Keratinocyte (primary cell): ENCODE results near the gene S100A12.

Source experiments
- EZH2 ChIP-seq: IDR thresholded peaks from one replicate; pipeline ENCODE4 v1.6.1; 2012; ENCODE audit warnings: inconsistent platforms, mild to moderate bottlenecking, low read length, moderate library complexity
- TF ChIP-seq, protein P1 (sequence below), 3 experiments: IDR thresholded peaks in 1 of 3; conservative IDR thresholded peaks in 1 of 3; optimal IDR thresholded peaks in 1 of 3; 2 replicates in 2 of 3; 3 replicates in 1 of 3; pipeline versions ENCODE3 to v1.5.1; 2011; ENCODE audit warnings: low read length in 3 of 3, mild to moderate bottlenecking in 3 of 3, moderate library complexity in 2 of 3, control low read depth in 1 of 3, inconsistent platforms in 1 of 3; ENCODE audit not compliant: insufficient read depth in 2 of 3; ENCODE audit errors: extremely low read depth in 1 of 3

DNA sequence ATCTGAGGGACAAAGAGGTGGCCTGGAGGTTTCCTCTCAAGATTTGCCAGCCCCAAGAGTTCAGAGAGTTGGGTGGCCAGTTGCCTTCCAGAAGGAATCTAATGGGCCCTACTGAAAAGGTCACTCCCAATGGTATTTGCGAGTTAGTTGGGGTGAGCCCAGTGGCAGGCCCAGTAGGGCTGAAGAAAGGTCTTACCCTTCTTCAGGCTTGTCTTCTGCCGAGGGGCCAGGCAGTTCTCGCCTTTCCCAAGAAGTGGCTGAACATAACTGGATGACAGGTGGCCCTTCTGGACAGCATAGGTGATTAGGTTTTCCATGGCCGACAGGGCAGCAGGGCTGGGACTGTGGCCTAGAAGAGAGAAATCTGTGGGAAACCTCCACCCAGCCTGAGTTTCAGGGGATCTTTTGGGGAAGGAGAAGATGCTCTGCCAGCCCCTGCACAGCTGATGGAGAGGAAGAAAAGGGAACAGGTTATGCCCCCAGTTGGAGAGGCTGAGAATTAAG, 33.9 kb downstream of the S100A12 start:
- TF ChIP-seq, protein P1, sequence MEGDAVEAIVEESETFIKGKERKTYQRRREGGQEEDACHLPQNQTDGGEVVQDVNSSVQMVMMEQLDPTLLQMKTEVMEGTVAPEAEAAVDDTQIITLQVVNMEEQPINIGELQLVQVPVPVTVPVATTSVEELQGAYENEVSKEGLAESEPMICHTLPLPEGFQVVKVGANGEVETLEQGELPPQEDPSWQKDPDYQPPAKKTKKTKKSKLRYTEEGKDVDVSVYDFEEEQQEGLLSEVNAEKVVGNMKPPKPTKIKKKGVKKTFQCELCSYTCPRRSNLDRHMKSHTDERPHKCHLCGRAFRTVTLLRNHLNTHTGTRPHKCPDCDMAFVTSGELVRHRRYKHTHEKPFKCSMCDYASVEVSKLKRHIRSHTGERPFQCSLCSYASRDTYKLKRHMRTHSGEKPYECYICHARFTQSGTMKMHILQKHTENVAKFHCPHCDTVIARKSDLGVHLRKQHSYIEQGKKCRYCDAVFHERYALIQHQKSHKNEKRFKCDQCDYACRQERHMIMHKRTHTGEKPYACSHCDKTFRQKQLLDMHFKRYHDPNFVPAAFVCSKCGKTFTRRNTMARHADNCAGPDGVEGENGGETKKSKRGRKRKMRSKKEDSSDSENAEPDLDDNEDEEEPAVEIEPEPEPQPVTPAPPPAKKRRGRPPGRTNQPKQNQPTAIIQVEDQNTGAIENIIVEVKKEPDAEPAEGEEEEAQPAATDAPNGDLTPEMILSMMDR (optimal IDR thresholded peaks at IDR 0.05 in 1 of 3, IDR thresholded peaks at IDR 0.05 in 1 of 3, conservative IDR thresholded peaks at IDR 0.05 in 1 of 3; ENCODE audit: extremely low read depth in 1 of 3, insufficient read depth in 2 of 3, low read length in 3 of 3): no peak
- no peak for TF ChIP-seq EZH2
